Activated CD8-positive, alpha-beta T cell treated with anti-CD3 and anti-CD28 coated beads, Interleukin-2, amount 10 ng/mL, durations not matched to agents 7 days and 5 days (primary cell): ENCODE data around the gene PRR5. TPM values are rescaled to one million over a fixed set of nuclear protein-coding genes. Genes with fewer than 3 reads are reported as not detected.

Experiments used
- ATAC-seq: fragments of 150-1000 bp; cut with Tn5 transposase; one replicate; pipeline ENCODE4 v1.10.0; 2021; ENCODE audit warnings: moderate library complexity
- CTCF ChIA-PET: fragments of 350-600 bp; sonication (Branson Sonifier 250); formaldehyde crosslinking; loops from one replicate; lab custom pipeline; 2021; ENCODE audit warnings: antibody characterized with exemption; lab: Charles Lee
- POLR2A ChIA-PET: fragments of 350-600 bp; sonication (Branson Sonifier 250); formaldehyde crosslinking; loops from one replicate; lab custom pipeline; 2021; ENCODE audit warnings: antibody characterized with exemption; lab: Charles Lee
- DNase-seq: peaks from one replicate; pipeline ENCODE4 v3.0.0-alpha.2; 2020
- H3K27ac Mint-ChIP-seq: one replicate; pipeline ENCODE4 v1.8.0; 2021; ENCODE audit warnings: mild to moderate bottlenecking, mixed read lengths
- H3K27me3 Mint-ChIP-seq: one replicate; pipeline ENCODE4 v1.8.0; 2021; ENCODE audit warnings: low read depth, mixed read lengths
- H3K36me3 Mint-ChIP-seq: one replicate; pipeline ENCODE4 v1.8.0; 2021; ENCODE audit warnings: low read depth, mixed read lengths
- H3K4me1 Mint-ChIP-seq: one replicate; pipeline ENCODE4 v1.8.0; 2021; ENCODE audit warnings: low read depth, mixed read lengths
- H3K4me3 Mint-ChIP-seq: one replicate; pipeline ENCODE4 v1.8.0; 2021; ENCODE audit warnings: mild to moderate bottlenecking, mixed read lengths
- H3K9me3 Mint-ChIP-seq: one replicate; pipeline ENCODE4 v1.8.0; 2022; ENCODE audit warnings: mixed read lengths; ENCODE audit not compliant: insufficient read depth
- total RNA-seq, 2 experiments: library from RNA; stranded (reverse); gene quantifications; one replicate each; pipeline ENCODE4 v1.2.3, GENCODE V29; 2021

PRR5 gene
- total RNA-seq, 2 experiments from 2014 or later = 29.4 to 31.5 TPM

GRCh38 chr22:44665115-44665514 is 36.9 kb upstream of the PRR5 start:
- Mint-ChIP-seq H3K27ac (peak overlapping the region; percentile 77), H3K4me3 (peak overlapping the region; percentile 52), H3K36me3 (no peaks in the 10 kb centered on the region), H3K27me3 (no peaks in the 10 kb centered on the region), H3K4me1 (peaks cover 76% of the 10 kb centered on the region), H3K9me3 (no peaks in the 10 kb centered on the region)
- ATAC-seq = no peak
- CTCF ChIA-PET = interaction anchor here (1.2 to 12.8 kb wide), 2 partner anchors 19 kb away, joined by 3 to 129 read pairs; no protein-coding TSS in a partner anchor
- DNase-seq = peak; percentile 44
- POLR2A ChIA-PET = interaction anchor here (1.0 kb wide), 1 partner anchor 12 kb away, joined by 3 read pairs; no protein-coding TSS in a partner anchor

- no peaks in the 10 kb centered on the region for H3K9me3 Mint-ChIP-seq
- H3K27ac Mint-ChIP-seq = peak overlapping the region; percentile 2
- DNase-seq (no peak), ATAC-seq (no peak)
- POLR2A ChIA-PET = interaction anchor here (0.7 kb wide), 1 partner anchor 12 kb away, joined by 3 read pairs; no protein-coding TSS in a partner anchor
- H3K4me1 Mint-ChIP-seq = peaks cover 80% of the 10 kb centered on the region
- CTCF ChIA-PET = interaction anchor here (12.8 kb wide), 1 partner anchor 18 kb away, joined by 129 read pairs; no protein-coding TSS in a partner anchor
- H3K27me3 Mint-ChIP-seq = no peaks in the 10 kb centered on the region
- H3K36me3 Mint-ChIP-seq = peaks cover 1% of the 10 kb centered on the region
- no peak overlapping the region for H3K4me3 Mint-ChIP-seq
Measured at GRCh38 chr22:44666207-44666585, 35.8 kb upstream of the PRR5 start.

- Mint-ChIP-seq H3K4me1 (peaks cover 82% of the 10 kb centered on the region), H3K36me3 (peaks cover 5% of the 10 kb centered on the region), H3K27ac (peak overlapping the region; percentile 86), H3K27me3 (no peaks in the 10 kb centered on the region), H3K9me3 (no peaks in the 10 kb centered on the region), H3K4me3 (peak overlapping the region; percentile 72)
- ATAC-seq = no peak
- DNase-seq = no peak
- ChIA-PET CTCF (interaction anchor here (1.2 to 12.8 kb wide), 2 partner anchors 16 to 21 kb away, joined by 3 to 129 read pairs; no protein-coding TSS in a partner anchor), POLR2A (interaction anchor here (0.6 to 1.0 kb wide), 2 partner anchors 9 to 12 kb away, joined by 3 read pairs; no protein-coding TSS in a partner anchor)
Measured at GRCh38 chr22:44667276-44667675, 34.7 kb upstream of the PRR5 start.

- ChIA-PET CTCF (interaction anchor here (1.1 to 12.8 kb wide), 4 partner anchors 16 to 674 kb away, joined by 3 to 129 read pairs (median 8); no protein-coding TSS in a partner anchor), POLR2A (interaction anchor here (1.0 kb wide), 1 partner anchor 12 kb away, joined by 3 read pairs; no protein-coding TSS in a partner anchor)
- Mint-ChIP-seq H3K27me3 (no peaks in the 10 kb centered on the region), H3K4me1 (peaks cover 82% of the 10 kb centered on the region), H3K36me3 (peaks cover 7% of the 10 kb centered on the region), H3K4me3 (peak overlapping the region; percentile 72), H3K27ac (peak overlapping the region; percentile 86), H3K9me3 (no peaks in the 10 kb centered on the region)
- DNase-seq (peak; percentile 95), ATAC-seq (peak; percentile 71)
Measured at GRCh38 chr22:44667829-44668189, 34.2 kb upstream of the PRR5 start.

GRCh38 chr22:44668190-44668885 is 33.7 kb upstream of the PRR5 start:
- Mint-ChIP-seq H3K36me3 (peaks cover 7% of the 10 kb centered on the region), H3K27me3 (no peaks in the 10 kb centered on the region), H3K4me3 (peak overlapping the region; percentile 72), H3K9me3 (no peaks in the 10 kb centered on the region), H3K4me1 (peaks cover 83% of the 10 kb centered on the region), H3K27ac (peak overlapping the region; percentile 86)
- DNase-seq (no peak), ATAC-seq (peak; percentile 58)
- CTCF ChIA-PET = interaction anchor here (1.1 to 12.8 kb wide), 4 partner anchors 15 to 675 kb away, joined by 3 to 129 read pairs (median 8); no protein-coding TSS in a partner anchor
- POLR2A ChIA-PET = interaction anchor here (1.0 kb wide), 2 partner anchors 11 to 13 kb away, joined by 3 read pairs; no protein-coding TSS in a partner anchor

GRCh38 chr22:44668886-44669521 is 33.0 kb upstream of the PRR5 start:
- peak overlapping the region; percentile 81 for H3K27ac Mint-ChIP-seq
- DNase-seq = no peak
- no peak for ATAC-seq
- H3K27me3 Mint-ChIP-seq = no peaks in the 10 kb centered on the region
- H3K4me3 Mint-ChIP-seq = peak overlapping the region; percentile 78
- ChIA-PET CTCF (interaction anchor here (1.1 to 12.8 kb wide), 6 partner anchors 12 to 675 kb away, joined by 3 to 129 read pairs (median 4); no protein-coding TSS in a partner anchor), POLR2A (interaction anchor here (1.0 kb wide), 1 partner anchor 11 kb away, joined by 3 read pairs; no protein-coding TSS in a partner anchor)
- peaks cover 7% of the 10 kb centered on the region for H3K36me3 Mint-ChIP-seq
- no peaks in the 10 kb centered on the region for H3K9me3 Mint-ChIP-seq
- H3K4me1 Mint-ChIP-seq = peaks cover 80% of the 10 kb centered on the region

GRCh38 chr22:44669561-44669976 is 32.4 kb upstream of the PRR5 start:
- peak overlapping the region; percentile 78 for H3K4me3 Mint-ChIP-seq
- peaks cover 7% of the 10 kb centered on the region for H3K36me3 Mint-ChIP-seq
- peaks cover 75% of the 10 kb centered on the region for H3K4me1 Mint-ChIP-seq
- ATAC-seq = no peak
- peak; percentile 41 for DNase-seq
- H3K27me3 Mint-ChIP-seq = no peaks in the 10 kb centered on the region
- ChIA-PET CTCF (interaction anchor here (1.1 to 12.8 kb wide), 6 partner anchors 11 to 44 kb away, joined by 4 to 129 read pairs (median 4); no protein-coding TSS in a partner anchor), POLR2A (interaction anchor here (1.0 kb wide), 1 partner anchor 12 kb away, joined by 3 read pairs; no protein-coding TSS in a partner anchor)
- no peaks in the 10 kb centered on the region for H3K9me3 Mint-ChIP-seq
- peak overlapping the region; percentile 81 for H3K27ac Mint-ChIP-seq

GRCh38 chr22:44670220-44670988 is 31.6 kb upstream of the PRR5 start:
- no peak for ATAC-seq
- H3K4me3 Mint-ChIP-seq = peak overlapping the region; percentile 78
- H3K4me1 Mint-ChIP-seq = peaks cover 70% of the 10 kb centered on the region
- CTCF ChIA-PET = interaction anchor here (1.1 to 12.8 kb wide), 6 partner anchors 10 to 45 kb away, joined by 4 to 129 read pairs (median 4); no protein-coding TSS in a partner anchor
- H3K27me3 Mint-ChIP-seq = no peaks in the 10 kb centered on the region
- no peak overlapping the region for H3K27ac Mint-ChIP-seq
- POLR2A ChIA-PET = no interaction called here
- no peak for DNase-seq
- H3K9me3 Mint-ChIP-seq = no peaks in the 10 kb centered on the region
- peaks cover 7% of the 10 kb centered on the region for H3K36me3 Mint-ChIP-seq

- peak; percentile 31 for ATAC-seq
- peak; percentile 63 for DNase-seq
- Mint-ChIP-seq H3K4me3 (no peak overlapping the region), H3K27ac (peak overlapping the region; percentile 71), H3K36me3 (peaks cover 7% of the 10 kb centered on the region), H3K4me1 (peaks cover 67% of the 10 kb centered on the region), H3K27me3 (no peaks in the 10 kb centered on the region), H3K9me3 (no peaks in the 10 kb centered on the region)
- CTCF ChIA-PET = interaction anchor here (12.8 kb wide), 1 partner anchor 12 kb away, joined by 129 read pairs; no protein-coding TSS in a partner anchor
- POLR2A ChIA-PET = no interaction called here
Measured at GRCh38 chr22:44671742-44672141, 30.3 kb upstream of the PRR5 start.

GRCh38 chr22:44672632-44673031 is 29.4 kb upstream of the PRR5 start:
- DNase-seq = no peak
- Mint-ChIP-seq H3K27ac (no peak overlapping the region), H3K9me3 (no peaks in the 10 kb centered on the region), H3K27me3 (no peaks in the 10 kb centered on the region), H3K4me1 (peaks cover 67% of the 10 kb centered on the region), H3K4me3 (no peak overlapping the region), H3K36me3 (peaks cover 7% of the 10 kb centered on the region)
- CTCF ChIA-PET = interaction anchor here (1.3 to 12.8 kb wide), 2 partner anchors 11 to 14 kb away, joined by 4 to 129 read pairs; no protein-coding TSS in a partner anchor
- no peak for ATAC-seq
- POLR2A ChIA-PET = no interaction called here
